G401.6 (cell line): ENCODE results near the gene CREB5.
"Not testable (repeated sequence)": the region's sequence is repeated elsewhere in the genome, so short reads cannot be mapped to it uniquely, and the experiment has no call there.

Experiments
- FAIRE-seq: peaks from 2 replicates; lab custom pipeline; 2012; peaks lifted over from hg19 to GRCh38; lab: Jason Lieb, UNC

The CREB5 gene

GRCh38 chr7:28550580-28551186 lies 138.4 kb downstream of the CREB5 start:
- FAIRE-seq = no peak

GRCh38 chr7:28551331-28551730 lies 139.0 kb downstream of the CREB5 start:
- FAIRE-seq = no peak

- FAIRE-seq = not testable (repeated sequence)
Measured at GRCh38 chr7:28551766-28552165, 139.4 kb downstream of the CREB5 start.

GRCh38 chr7:28554802-28555471 lies 142.6 kb downstream of the CREB5 start:
- FAIRE-seq = no peak

GRCh38 chr7:28556025-28556424 lies 143.7 kb downstream of the CREB5 start:
- FAIRE-seq = no peak

- FAIRE-seq = no peak
Measured at GRCh38 chr7:28556671-28557070, 144.4 kb downstream of the CREB5 start.

GRCh38 chr7:28558236-28558635 lies 145.9 kb downstream of the CREB5 start:
- no peak for FAIRE-seq

- no peak for FAIRE-seq
Measured at GRCh38 chr7:28560767-28561166, 148.4 kb downstream of the CREB5 start.

GRCh38 chr7:28564033-28564432 lies 151.7 kb downstream of the CREB5 start:
- FAIRE-seq = no peak

- FAIRE-seq = no peak
Measured at GRCh38 chr7:28564755-28565374, 152.5 kb downstream of the CREB5 start.

- FAIRE-seq = no peak
Measured at GRCh38 chr7:28565980-28566379, 153.7 kb downstream of the CREB5 start.

GRCh38 chr7:28570113-28570969 lies 158.0 kb downstream of the CREB5 start:
- FAIRE-seq = no peak

GRCh38 chr7:28570970-28571288 lies 158.6 kb downstream of the CREB5 start:
- no peak for FAIRE-seq

- FAIRE-seq = no peak
Measured at GRCh38 chr7:28571405-28571804, 159.1 kb downstream of the CREB5 start.

GRCh38 chr7:28572321-28573058 lies 160.2 kb downstream of the CREB5 start:
- FAIRE-seq = no peak

- no peak for FAIRE-seq
Measured at GRCh38 chr7:28573059-28573553, 160.8 kb downstream of the CREB5 start.

- FAIRE-seq = no peak
Measured at GRCh38 chr7:28573651-28574301, 161.5 kb downstream of the CREB5 start.

- no peak for FAIRE-seq
Measured at GRCh38 chr7:28575241-28575643, 162.9 kb downstream of the CREB5 start.

GRCh38 chr7:28576656-28577055 lies 164.3 kb downstream of the CREB5 start:
- no peak for FAIRE-seq

- FAIRE-seq = no peak
Measured at GRCh38 chr7:28579571-28579970, 167.3 kb downstream of the CREB5 start.

GRCh38 chr7:28580665-28581064 lies 168.3 kb downstream of the CREB5 start:
- no peak for FAIRE-seq

- no peak for FAIRE-seq
Measured at GRCh38 chr7:28581351-28581750, 169.0 kb downstream of the CREB5 start.
